Measurements from ENCODE around the gene SLC10A7. TPM values are rescaled to one million over a fixed set of nuclear protein-coding genes. Genes with fewer than 3 reads are reported as not detected.

The SLC10A7 gene
- total RNA-seq, 1 donor from 2014 or later, result 10.7 TPM

DNA sequence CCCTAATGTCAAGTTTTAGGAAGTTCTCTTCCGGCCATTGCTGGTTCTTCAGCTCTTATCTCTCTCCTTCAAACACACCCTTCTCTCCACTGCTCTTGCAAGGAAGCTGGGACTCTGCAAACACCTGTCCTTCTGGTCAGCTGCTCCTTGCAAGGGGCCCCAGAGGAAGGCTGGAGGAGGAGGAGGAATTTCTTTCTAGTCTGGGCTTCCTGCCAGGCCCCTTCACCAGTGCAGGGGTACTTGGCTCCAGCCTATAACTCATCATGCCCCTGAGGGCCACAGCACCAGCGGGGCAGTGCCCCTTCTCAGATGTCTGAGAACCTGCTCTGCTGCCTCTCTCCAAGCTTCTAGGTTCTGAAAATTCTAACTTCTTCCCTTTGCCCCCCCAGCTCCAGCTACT lies 260.7 kb downstream of the SLC10A7 start:
- H3K36me3 Mint-ChIP-seq (ENCODE audit: low read depth), result peaks cover 3% of the 10 kb centered on the region
- H3K27ac Mint-ChIP-seq (ENCODE audit: unreplicated experiment), result no peak overlapping the region
- no peak for DNase-seq (ENCODE audit: low read depth, low spot score)
- H3K4me1 Mint-ChIP-seq, result peaks cover 6% of the 10 kb centered on the region
- no peaks in the 10 kb centered on the region for H3K9me3 Mint-ChIP-seq
- H3K4me3 Mint-ChIP-seq, result no peak overlapping the region
- H3K27me3 Mint-ChIP-seq (ENCODE audit: low read depth), result no peaks in the 10 kb centered on the region
- TF ChIP-seq CTCF (conservative IDR thresholded peaks at IDR 0.05), result no peak

- TF ChIP-seq CTCF (conservative IDR thresholded peaks at IDR 0.05), result no peak
- no peak overlapping the region for H3K4me3 Mint-ChIP-seq
- H3K9me3 Mint-ChIP-seq, result no peaks in the 10 kb centered on the region
- peaks cover 3% of the 10 kb centered on the region for H3K36me3 Mint-ChIP-seq (ENCODE audit: low read depth)
- H3K27ac Mint-ChIP-seq (ENCODE audit: unreplicated experiment), result no peak overlapping the region
- H3K27me3 Mint-ChIP-seq (ENCODE audit: low read depth), result no peaks in the 10 kb centered on the region
- DNase-seq (ENCODE audit: low read depth, low spot score), result no peak
- peaks cover 1% of the 10 kb centered on the region for H3K4me1 Mint-ChIP-seq
Measured at GRCh38 chr4:146260521-146260920, 261.2 kb downstream of the SLC10A7 start.

- no peaks in the 10 kb centered on the region for H3K4me1 Mint-ChIP-seq
- H3K36me3 Mint-ChIP-seq (ENCODE audit: low read depth), result peaks cover 1% of the 10 kb centered on the region
- H3K4me3 Mint-ChIP-seq, result no peak overlapping the region
- H3K27ac Mint-ChIP-seq (ENCODE audit: unreplicated experiment), result no peak overlapping the region
- no peak for DNase-seq (ENCODE audit: low read depth, low spot score)
- no peaks in the 10 kb centered on the region for H3K27me3 Mint-ChIP-seq (ENCODE audit: low read depth)
- H3K9me3 Mint-ChIP-seq, result no peaks in the 10 kb centered on the region
- TF ChIP-seq CTCF (conservative IDR thresholded peaks at IDR 0.05), result no peak
Measured at GRCh38 chr4:146257511-146257910, 264.2 kb downstream of the SLC10A7 start.

- no peaks in the 10 kb centered on the region for H3K36me3 Mint-ChIP-seq (ENCODE audit: low read depth)
- H3K27ac Mint-ChIP-seq (ENCODE audit: unreplicated experiment), result no peak overlapping the region
- no peaks in the 10 kb centered on the region for H3K27me3 Mint-ChIP-seq (ENCODE audit: low read depth)
- DNase-seq (ENCODE audit: low read depth, low spot score), result no peak
- H3K4me1 Mint-ChIP-seq, result no peaks in the 10 kb centered on the region
- no peak for TF ChIP-seq CTCF (conservative IDR thresholded peaks at IDR 0.05)
- H3K9me3 Mint-ChIP-seq, result no peaks in the 10 kb centered on the region
- no peak overlapping the region for H3K4me3 Mint-ChIP-seq
Measured at GRCh38 chr4:146256328-146256727, 265.4 kb downstream of the SLC10A7 start.

GRCh38 chr4:146255874-146256273 lies 265.9 kb downstream of the SLC10A7 start:
- H3K9me3 Mint-ChIP-seq, result no peaks in the 10 kb centered on the region
- H3K4me1 Mint-ChIP-seq, result no peaks in the 10 kb centered on the region
- no peak overlapping the region for H3K27ac Mint-ChIP-seq (ENCODE audit: unreplicated experiment)
- H3K27me3 Mint-ChIP-seq (ENCODE audit: low read depth), result no peaks in the 10 kb centered on the region
- DNase-seq (ENCODE audit: low read depth, low spot score), result no peak
- no peak overlapping the region for H3K4me3 Mint-ChIP-seq
- TF ChIP-seq CTCF (conservative IDR thresholded peaks at IDR 0.05), result no peak
- H3K36me3 Mint-ChIP-seq (ENCODE audit: low read depth), result no peaks in the 10 kb centered on the region

- Mint-ChIP-seq H3K4me3 (no peak overlapping the region), H3K4me1 (no peaks in the 10 kb centered on the region), H3K27ac (ENCODE audit: unreplicated experiment) (no peak overlapping the region), H3K36me3 (ENCODE audit: low read depth) (no peaks in the 10 kb centered on the region), H3K27me3 (ENCODE audit: low read depth) (no peaks in the 10 kb centered on the region), H3K9me3 (no peaks in the 10 kb centered on the region)
- TF ChIP-seq CTCF (conservative IDR thresholded peaks at IDR 0.05), result no peak
- DNase-seq (ENCODE audit: low read depth, low spot score), result no peak
Measured at GRCh38 chr4:146255463-146255862, 266.3 kb downstream of the SLC10A7 start.

Measured in neural crest cell (in vitro differentiated cells).